Mesenchymal stem cell (in vitro differentiated cells and primary cell): ENCODE data around the gene VEGFB.

ENCODE experiments used
- DNase-seq: peaks from one replicate; pipeline ENCODE4 v3.0.0-alpha.2; 2013
- H2AFZ ChIP-seq: one replicate; pipeline ENCODE4 v1.6.1; 2013; ENCODE audit warnings: low read depth, mild to moderate bottlenecking, control low read depth, inconsistent platforms, low read length, moderate library complexity
- H2AK5ac ChIP-seq: 2 replicates; pipeline ENCODE4 v1.6.1; 2013; ENCODE audit warnings: low read length, moderate library complexity, mild to moderate bottlenecking, inconsistent platforms; ENCODE audit not compliant: severe bottlenecking
- H2BK120ac ChIP-seq: one replicate; pipeline ENCODE4 v1.6.1; 2013; ENCODE audit warnings: low read depth, mild to moderate bottlenecking, inconsistent platforms, low read length, moderate library complexity
- H2BK12ac ChIP-seq, 2 experiments: one replicate each; pipeline ENCODE4 v1.6.1; 2013; ENCODE audit warnings: inconsistent platforms in 2 of 2, low read length in 2 of 2, mild to moderate bottlenecking in 2 of 2, moderate library complexity in 2 of 2, control low read depth in 1 of 2
- H2BK15ac ChIP-seq: one replicate; pipeline ENCODE4 v1.6.1; 2013; ENCODE audit warnings: mild to moderate bottlenecking, low read depth, inconsistent platforms; ENCODE audit not compliant: poor library complexity, severe bottlenecking
- H2BK5ac ChIP-seq: 2 replicates; pipeline ENCODE4 v1.6.1; 2013; ENCODE audit warnings: low read depth, mild to moderate bottlenecking, low read length, control low read depth, inconsistent platforms; ENCODE audit not compliant: poor library complexity, severe bottlenecking
- H3K14ac ChIP-seq, 2 experiments: one replicate each; pipeline ENCODE4 v1.6.1; 2013; ENCODE audit warnings: inconsistent platforms in 2 of 2, low read length in 2 of 2, control low read depth in 1 of 2, mild to moderate bottlenecking in 1 of 2, moderate library complexity in 1 of 2
- H3K18ac ChIP-seq, 2 experiments: one replicate each; pipeline ENCODE4 v1.6.1; 2013; ENCODE audit warnings: inconsistent platforms in 2 of 2, low read length in 2 of 2, control low read depth in 1 of 2, low read depth in 1 of 2, mild to moderate bottlenecking in 1 of 2
- H3K23ac ChIP-seq, 2 experiments: one replicate each; pipeline ENCODE4 v1.6.1; 2013; ENCODE audit warnings: inconsistent platforms in 2 of 2, low read length in 2 of 2, mild to moderate bottlenecking in 2 of 2, moderate library complexity in 2 of 2, control low read depth in 1 of 2
- H3K27ac ChIP-seq: 2 replicates; pipeline ENCODE4 v1.5.1; 2013; ENCODE audit warnings: mild to moderate bottlenecking, moderate library complexity, low read length, control low read depth, inconsistent platforms; ENCODE audit not compliant: poor library complexity, severe bottlenecking
- H3K27me3 ChIP-seq, 2 experiments: 2 replicates each; pipeline versions ENCODE4 v1.6.1 to v1.7.0; 2013; ENCODE audit warnings: low read length in 2 of 2, mild to moderate bottlenecking in 2 of 2, moderate library complexity in 2 of 2, control low read depth in 1 of 2, inconsistent platforms in 1 of 2; ENCODE audit not compliant: control insufficient read depth in 1 of 2, insufficient read depth in 1 of 2
- H3K36me3 ChIP-seq, 2 experiments: 2 replicates each; pipeline versions ENCODE4 v1.6.1 to v1.7.0; 2013; ENCODE audit warnings: low read length in 2 of 2, control low read depth in 1 of 2, inconsistent platforms in 1 of 2, low read depth in 1 of 2, mild to moderate bottlenecking in 1 of 2; ENCODE audit not compliant: insufficient read depth in 2 of 2, control insufficient read depth in 1 of 2
- H3K4ac ChIP-seq, 2 experiments: one replicate each; pipeline ENCODE4 v1.6.1; 2013; ENCODE audit warnings: inconsistent platforms in 2 of 2, low read length in 2 of 2, mild to moderate bottlenecking in 2 of 2, moderate library complexity in 2 of 2, control low read depth in 1 of 2, low read depth in 1 of 2
- H3K4me1 ChIP-seq: 2 replicates; pipeline ENCODE4 v1.6.1; 2013; ENCODE audit warnings: low read depth, low read length, control low read depth; ENCODE audit not compliant: control insufficient read depth, insufficient read depth
- H3K4me2 ChIP-seq: 2 replicates; pipeline ENCODE4 v1.6.1; 2013; ENCODE audit warnings: low read length, mild to moderate bottlenecking, inconsistent platforms; ENCODE audit not compliant: poor library complexity, severe bottlenecking
- H3K4me3 ChIP-seq, 2 experiments: 2 replicates each; pipeline versions ENCODE4 v1.5.1 to v1.7.0; 2013; ENCODE audit warnings: low read length in 2 of 2, mild to moderate bottlenecking in 2 of 2, control low read depth in 1 of 2, low read depth in 1 of 2; ENCODE audit not compliant: insufficient read depth in 1 of 2
- H3K79me1 ChIP-seq: replicated peaks from 2 replicates; pipeline ENCODE4 v1.6.1; 2013; ENCODE audit warnings: mild to moderate bottlenecking, control low read depth, low read length, inconsistent platforms; ENCODE audit not compliant: poor library complexity, severe bottlenecking
- H3K9ac ChIP-seq: 2 replicates; pipeline ENCODE4 v1.7.0; 2013; ENCODE audit warnings: mild to moderate bottlenecking, low read length, moderate library complexity
- H3K9me3 ChIP-seq: 2 replicates; pipeline ENCODE4 v1.7.0; 2013; ENCODE audit warnings: mild to moderate bottlenecking, low read length; ENCODE audit not compliant: control insufficient read depth
- H4K8ac ChIP-seq: one replicate; pipeline ENCODE4 v1.6.1; 2013; ENCODE audit warnings: inconsistent platforms, mild to moderate bottlenecking, low read length, moderate library complexity
- H4K91ac ChIP-seq: one replicate; pipeline ENCODE4 v1.6.1; 2013; ENCODE audit warnings: mild to moderate bottlenecking, low read length, inconsistent platforms
- WGBS: methylation state at CpG from one replicate; pipeline ENCODE4 v1.1.7; 2013; ENCODE audit warnings: mixed read lengths; 5-methylcytosine and 5-hydroxymethylcytosine counted together

Gene VEGFB

GRCh38 chr11:64223001-64223651 is 11.3 kb upstream of the VEGFB start:
- peaks cover 23 to 41% of the 10 kb centered on the region in 2 experiments for H3K36me3 ChIP-seq
- no peak overlapping the region for H4K8ac ChIP-seq
- H2BK12ac ChIP-seq = no peak overlapping the region
- H3K18ac ChIP-seq = no peak overlapping the region
- no peak overlapping the region for H3K4ac ChIP-seq
- H3K4me2 ChIP-seq = no peak overlapping the region
- peaks cover 20% of the 10 kb centered on the region for H3K79me1 ChIP-seq
- no peak overlapping the region for H3K27ac ChIP-seq
- H4K91ac ChIP-seq = peak overlapping the region; percentile 22
- H3K4me3 ChIP-seq = peak overlapping the region in 1 of 2 experiments; percentile 5
- H3K9me3 ChIP-seq = no peaks in the 10 kb centered on the region
- H3K23ac ChIP-seq = no peak overlapping the region
- H3K4me1 ChIP-seq = peaks cover 43% of the 10 kb centered on the region
- no peak overlapping the region for H3K9ac ChIP-seq
- WGBS = 97% methylated on average over 24 of the region's 24 CpGs
- no peak overlapping the region for H2BK15ac ChIP-seq
- no peak overlapping the region for H2BK5ac ChIP-seq
- H2AFZ ChIP-seq = no peak overlapping the region
- H2AK5ac ChIP-seq = peak overlapping the region; percentile 38
- DNase-seq = no peak
- H3K14ac ChIP-seq = no peak overlapping the region
- no peaks in the 10 kb centered on the region for H3K27me3 ChIP-seq
- no peak overlapping the region for H2BK120ac ChIP-seq

- Histone ChIP-seq H3K23ac (no peak overlapping the region), H3K4me2 (no peak overlapping the region), H4K8ac (no peak overlapping the region), H3K27me3 (no peaks in the 10 kb centered on the region), H3K36me3 (peaks cover 23 to 40% of the 10 kb centered on the region in 2 experiments), H3K4me1 (peaks cover 47% of the 10 kb centered on the region), H3K4ac (no peak overlapping the region), H2BK5ac (no peak overlapping the region), H2BK15ac (no peak overlapping the region), H3K18ac (no peak overlapping the region), H3K9ac (no peak overlapping the region), H3K27ac (peak overlapping the region; percentile 6), H3K4me3 (peak overlapping the region in 1 of 2 experiments; percentile 14), H3K9me3 (no peaks in the 10 kb centered on the region), H2BK12ac (no peak overlapping the region), H3K14ac (no peak overlapping the region), H4K91ac (peak overlapping the region; percentile 49), H2AK5ac (peak overlapping the region; percentile 24), H2AFZ (no peak overlapping the region), H2BK120ac (no peak overlapping the region), H3K79me1 (peaks cover 23% of the 10 kb centered on the region)
- DNase-seq = no peak
- WGBS = 95% methylated on average over 17 of the region's 17 CpGs
Observed at GRCh38 chr11:64224151-64224890, 10.1 kb upstream of the VEGFB start.

GRCh38 chr11:64224891-64225607 is 9.3 kb upstream of the VEGFB start:
- Histone ChIP-seq H3K79me1 (peaks cover 23% of the 10 kb centered on the region), H2BK15ac (peak overlapping the region; percentile 44), H4K91ac (peak overlapping the region; percentile 49), H4K8ac (peak overlapping the region; percentile 22), H3K9ac (peak overlapping the region; percentile 95), H3K4me1 (peaks cover 51% of the 10 kb centered on the region), H2BK5ac (no peak overlapping the region), H3K4me2 (peak overlapping the region; percentile 89), H3K36me3 (peaks cover 23 to 36% of the 10 kb centered on the region in 2 experiments), H3K4ac (peak overlapping the region in 1 of 2 experiments; percentile 68), H2BK120ac (no peak overlapping the region), H3K9me3 (no peaks in the 10 kb centered on the region), H3K4me3 (peak overlapping the region; percentile 92 to 95), H3K27ac (peak overlapping the region; percentile 2), H3K18ac (no peak overlapping the region), H3K23ac (no peak overlapping the region), H2AK5ac (no peak overlapping the region), H3K27me3 (no peaks in the 10 kb centered on the region), H2AFZ (no peak overlapping the region), H2BK12ac (no peak overlapping the region), H3K14ac (no peak overlapping the region)
- DNase-seq = no peak
- WGBS = 82% methylated on average over 21 of the region's 22 CpGs
